ENCODE results near the gene EFNA5.

Gene EFNA5

GRCh38 chr5:107426209-107426608 is 244.5 kb downstream of the EFNA5 start:
- DNase-seq (ENCODE audit: low read depth): no peak

DNA sequence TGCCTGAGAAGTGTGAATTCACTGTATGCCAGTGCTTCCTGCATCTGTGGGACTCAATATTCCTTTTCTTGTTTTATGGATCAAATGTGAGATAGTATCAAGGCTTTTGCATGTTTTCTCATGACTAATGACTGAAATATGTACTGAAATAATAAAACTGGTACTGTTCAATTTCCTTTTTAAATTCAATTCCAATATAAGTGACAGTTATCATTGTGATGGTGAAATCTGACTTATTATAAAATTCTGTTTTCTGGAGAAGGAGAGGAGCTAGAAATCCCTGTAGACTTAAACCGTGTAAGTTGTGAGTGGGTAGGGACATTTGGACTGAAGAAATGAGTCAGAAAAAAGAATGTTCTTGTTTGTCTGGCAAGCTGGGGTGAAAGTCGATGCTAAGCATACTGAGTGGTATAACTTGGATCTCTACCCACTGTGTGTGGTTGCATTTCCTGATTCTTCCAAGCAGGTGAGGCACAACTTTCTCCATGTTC is 245.2 kb downstream of the EFNA5 start:
- DNase-seq (ENCODE audit: low read depth): peak; percentile 49

DNA sequence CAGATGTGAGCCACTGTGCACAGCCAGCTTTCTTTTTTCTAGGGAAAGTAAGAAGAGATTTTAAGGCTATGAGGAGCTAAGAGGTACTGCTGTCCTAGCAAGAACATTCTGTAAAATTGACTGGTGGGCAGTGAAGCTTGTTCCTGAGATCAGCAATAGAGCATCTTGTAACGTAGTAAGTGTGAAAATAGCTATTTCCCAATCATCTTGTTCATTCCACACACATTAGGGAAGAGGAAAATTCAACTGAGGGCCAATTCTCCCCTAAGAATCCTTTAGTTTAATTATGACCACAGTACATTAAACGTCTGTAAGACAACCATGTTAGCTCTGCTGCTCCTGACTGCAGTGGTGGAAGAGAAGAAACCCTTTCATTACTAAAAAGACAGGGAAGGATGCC is 246.2 kb downstream of the EFNA5 start:
- no peak for DNase-seq (ENCODE audit: low read depth)

GRCh38 chr5:107422494-107422893 is 248.2 kb downstream of the EFNA5 start:
- no peak for DNase-seq (ENCODE audit: low read depth)

- no peak for DNase-seq (ENCODE audit: low read depth)
Observed at GRCh38 chr5:107419498-107419897, 251.2 kb downstream of the EFNA5 start.

DNA sequence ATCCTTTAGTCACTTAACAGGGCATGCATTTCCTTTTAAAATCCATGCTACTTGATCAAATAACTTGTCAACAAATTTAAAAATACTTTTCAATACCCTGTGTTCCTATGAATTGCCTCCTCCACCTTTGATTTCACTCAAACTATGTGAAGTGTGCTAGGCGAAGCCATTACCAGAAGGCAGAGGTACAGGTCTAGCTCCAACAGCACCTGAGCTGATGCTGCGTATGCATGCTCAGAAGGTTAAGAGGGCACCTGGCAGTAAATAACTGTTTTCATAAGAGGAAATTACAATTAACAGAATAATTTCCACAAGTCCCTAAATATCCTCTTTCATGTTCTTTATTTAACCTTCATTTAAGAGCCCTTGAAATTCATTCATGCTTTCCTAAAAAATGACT is 251.8 kb downstream of the EFNA5 start:
- DNase-seq (ENCODE audit: low read depth): no peak

DNA sequence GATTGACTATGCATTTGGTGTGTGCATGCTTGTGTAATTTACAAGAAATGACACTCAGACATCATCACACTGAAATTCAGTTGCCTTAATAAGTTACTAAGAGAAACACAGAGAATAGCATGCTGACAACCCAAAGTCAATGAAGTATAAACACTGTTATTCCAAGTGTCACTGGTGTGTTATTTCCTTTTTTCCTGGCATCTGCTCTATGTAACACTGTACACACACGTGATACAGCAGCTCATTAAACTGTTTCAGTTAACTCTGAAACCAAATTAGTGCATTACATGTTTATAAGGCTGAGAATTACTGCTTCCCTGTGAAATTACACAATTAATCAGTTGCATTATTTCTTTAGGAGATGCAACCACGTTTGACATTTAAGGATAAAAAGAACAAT is 252.7 kb downstream of the EFNA5 start:
- no peak for DNase-seq (ENCODE audit: low read depth)

- DNase-seq (ENCODE audit: low read depth): no peak
Observed at GRCh38 chr5:107415762-107416161, 255.0 kb downstream of the EFNA5 start.

GRCh38 chr5:107414802-107415201 is 255.9 kb downstream of the EFNA5 start:
- DNase-seq (ENCODE audit: low read depth): no peak

GRCh38 chr5:107413754-107414153 is 257.0 kb downstream of the EFNA5 start:
- no peak for DNase-seq (ENCODE audit: low read depth)

- no peak for DNase-seq (ENCODE audit: low read depth)
Observed at GRCh38 chr5:107408564-107408963, 262.2 kb downstream of the EFNA5 start.

- no peak for DNase-seq (ENCODE audit: low read depth)
Observed at GRCh38 chr5:107407713-107408298, 262.9 kb downstream of the EFNA5 start.

DNA sequence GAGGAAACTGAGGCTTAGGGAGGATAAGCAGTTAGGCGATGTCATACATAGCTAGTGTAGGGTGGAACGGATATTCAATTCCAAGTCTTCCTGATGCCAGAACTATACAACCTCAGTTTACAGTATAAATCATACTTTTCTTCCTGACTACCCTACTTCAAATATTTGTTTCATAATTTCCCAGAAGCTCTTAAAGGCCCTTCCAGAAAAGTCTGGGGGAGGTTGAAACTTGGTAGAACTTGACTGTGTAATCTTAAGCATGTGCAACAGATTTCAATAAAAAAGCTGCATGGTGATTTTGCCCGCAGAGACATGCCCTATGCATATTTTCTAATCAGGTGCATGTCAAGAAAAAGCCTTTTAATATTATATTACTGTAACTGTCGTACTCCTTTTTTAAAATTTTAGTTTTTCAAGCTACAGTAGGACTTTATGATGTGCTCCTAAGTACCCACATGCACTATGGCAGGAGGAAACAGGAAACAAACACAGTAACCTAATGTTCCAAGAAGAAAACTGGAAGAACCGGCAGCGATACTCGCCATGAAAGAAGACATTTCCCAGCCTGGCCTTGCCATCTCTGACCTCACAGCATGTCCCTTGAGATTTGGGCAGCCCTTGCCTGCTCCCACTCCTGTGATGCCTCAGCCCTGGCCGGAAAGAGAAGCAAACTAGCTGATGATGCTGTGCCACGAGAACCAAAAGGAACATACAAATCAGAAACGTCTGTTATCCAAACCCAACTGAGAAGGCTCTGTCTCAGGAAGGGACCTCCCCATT is 266.0 kb downstream of the EFNA5 start:
- DNase-seq (ENCODE audit: low read depth): no peak

DNA sequence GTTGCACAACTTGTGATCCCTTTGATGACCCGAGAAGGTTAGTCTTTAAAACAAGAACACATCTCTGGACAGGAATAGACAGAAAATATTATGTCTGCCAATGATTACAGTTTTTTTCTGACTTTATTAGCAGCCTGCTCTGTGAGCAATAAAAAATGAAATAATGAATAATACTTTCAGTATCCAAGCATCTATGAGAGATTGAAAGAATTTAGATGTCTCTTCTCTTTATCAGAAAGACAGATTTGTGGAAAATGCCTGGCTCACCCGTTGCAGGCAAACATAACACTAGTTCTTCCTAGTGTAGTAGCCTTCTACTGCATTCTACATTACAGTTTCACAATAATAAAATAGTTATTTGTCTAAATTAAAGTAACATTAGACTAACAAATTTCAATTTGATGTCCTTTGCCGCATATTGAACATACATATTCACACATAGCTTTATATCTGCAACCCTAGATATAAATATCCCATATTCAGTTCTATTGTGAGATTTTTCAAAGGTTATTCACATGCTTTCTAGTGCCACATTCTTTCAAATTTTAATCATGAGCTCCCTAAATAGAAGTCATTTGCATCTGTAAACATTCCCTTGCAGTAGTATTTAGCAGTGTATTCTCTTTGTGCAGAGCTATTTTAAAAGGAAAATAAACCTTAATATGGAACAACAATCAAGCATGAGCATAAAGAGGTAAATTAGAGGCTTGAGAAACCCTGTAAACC is 267.3 kb downstream of the EFNA5 start:
- no peak for DNase-seq (ENCODE audit: low read depth)

- no peak for DNase-seq (ENCODE audit: low read depth)
Observed at GRCh38 chr5:107402434-107403227, 268.1 kb downstream of the EFNA5 start.

DNA sequence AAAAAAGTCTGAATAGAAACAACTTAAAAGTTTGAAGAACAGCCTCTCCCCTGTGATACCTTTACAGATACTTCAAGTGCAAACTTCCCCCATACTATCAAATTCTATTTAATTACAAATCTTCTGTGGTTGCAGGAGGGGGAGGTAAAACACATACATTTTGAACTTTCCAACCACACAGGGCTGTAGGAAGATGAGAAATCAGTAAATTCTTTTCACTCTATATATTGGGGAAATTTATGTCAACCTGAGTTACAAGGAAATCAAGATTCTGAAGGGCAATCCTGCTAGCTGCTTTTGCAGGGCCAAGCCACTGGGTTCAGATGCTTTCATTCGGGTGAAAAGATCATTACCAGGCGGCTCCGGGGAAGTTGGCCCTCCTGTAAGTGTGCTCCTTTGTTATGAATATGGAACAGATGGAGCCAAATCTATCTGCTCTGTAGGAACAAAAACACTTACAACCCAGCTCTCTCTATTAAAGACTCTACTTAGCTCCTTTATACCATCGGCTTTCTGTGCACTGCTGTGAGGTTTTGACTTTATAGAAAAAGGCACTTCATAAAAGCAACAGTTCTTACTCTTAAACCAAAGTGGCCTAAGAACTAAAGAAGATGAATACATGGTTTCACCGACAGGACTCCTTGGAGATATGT is 269.1 kb downstream of the EFNA5 start:
- DNase-seq (ENCODE audit: low read depth): no peak

- DNase-seq (ENCODE audit: low read depth): no peak
Observed at GRCh38 chr5:107400328-107400727, 270.4 kb downstream of the EFNA5 start.

- no peak for DNase-seq (ENCODE audit: low read depth)
Observed at GRCh38 chr5:107398703-107399102, 272.0 kb downstream of the EFNA5 start.

DNA sequence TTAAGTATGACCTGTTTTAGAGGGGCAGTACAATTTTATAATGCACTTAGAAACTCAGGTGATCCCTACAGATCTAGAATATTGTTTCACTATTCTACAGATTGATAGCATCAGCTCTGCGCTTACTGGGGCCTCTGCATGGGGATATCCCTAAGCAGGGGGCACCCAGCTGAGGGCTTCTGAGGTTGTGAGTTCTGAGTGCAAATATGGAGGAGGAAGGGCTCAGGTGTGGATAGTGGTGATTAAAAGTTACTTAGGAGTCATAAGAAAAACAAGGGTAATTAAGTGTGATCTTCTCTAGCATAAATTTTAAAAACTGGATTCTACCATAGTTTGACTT is 274.4 kb downstream of the EFNA5 start:
- no peak for DNase-seq (ENCODE audit: low read depth)

GRCh38 chr5:107395632-107396350 is 274.9 kb downstream of the EFNA5 start:
- no peak for DNase-seq (ENCODE audit: low read depth)

DNA sequence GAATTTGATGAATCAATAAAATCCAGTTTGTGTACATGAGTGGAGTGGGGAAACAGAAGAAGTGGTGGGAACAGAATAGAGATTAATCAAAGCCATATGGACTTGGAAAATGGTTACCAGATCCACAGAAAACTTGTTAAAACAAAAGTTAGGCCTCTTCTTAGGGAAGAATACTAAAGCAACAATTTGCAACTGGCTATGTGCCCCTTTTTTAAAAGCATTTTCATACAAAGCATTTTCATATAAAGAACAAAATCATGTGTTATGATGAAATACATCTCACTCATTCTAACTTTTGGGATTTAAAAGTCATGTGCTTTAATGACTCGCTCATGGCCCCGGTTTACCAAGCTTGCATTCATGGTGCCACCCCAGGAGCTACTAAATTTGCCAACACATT is 276.9 kb downstream of the EFNA5 start:
- no peak for DNase-seq (ENCODE audit: low read depth)
